Fibroblast of the aortic adventitia (primary cell): Measurements from ENCODE around the gene CENPN. TPM values are rescaled to one million over a fixed set of nuclear protein-coding genes. Genes with fewer than 3 reads are reported as not detected.
A peak's percentile ranks its signal among the peaks of the same experiment; 100 is the strongest.

Experiments
- DNase-seq: peaks from one replicate; pipeline ENCODE4 v3.0.0-alpha.2; 2010; ENCODE audit warnings: low read depth
- H3K4me3 ChIP-seq: 2 replicates; pipeline ENCODE4 v1.5.1; 2011; ENCODE audit warnings: low read depth, mild to moderate bottlenecking, control low read depth, low read length, moderate library complexity
- total RNA-seq: library from RNA; depleted of rRNA; stranded (reverse); fragments of >200 nt; gene quantifications from 2 replicates; pipeline ENCODE4 v1.2.3, GENCODE V29; 2012; ENCODE audit warnings: low replicate concordance
- TF ChIP-seq, protein P1 (sequence below): IDR thresholded peaks from 2 replicates; pipeline ENCODE4 v1.5.1; 2011; ENCODE audit warnings: mild to moderate bottlenecking, low read length, control low read depth, inconsistent platforms; ENCODE audit not compliant: insufficient read depth

CENPN gene
- total RNA-seq, 1 donor = 65.5 TPM

DNA sequence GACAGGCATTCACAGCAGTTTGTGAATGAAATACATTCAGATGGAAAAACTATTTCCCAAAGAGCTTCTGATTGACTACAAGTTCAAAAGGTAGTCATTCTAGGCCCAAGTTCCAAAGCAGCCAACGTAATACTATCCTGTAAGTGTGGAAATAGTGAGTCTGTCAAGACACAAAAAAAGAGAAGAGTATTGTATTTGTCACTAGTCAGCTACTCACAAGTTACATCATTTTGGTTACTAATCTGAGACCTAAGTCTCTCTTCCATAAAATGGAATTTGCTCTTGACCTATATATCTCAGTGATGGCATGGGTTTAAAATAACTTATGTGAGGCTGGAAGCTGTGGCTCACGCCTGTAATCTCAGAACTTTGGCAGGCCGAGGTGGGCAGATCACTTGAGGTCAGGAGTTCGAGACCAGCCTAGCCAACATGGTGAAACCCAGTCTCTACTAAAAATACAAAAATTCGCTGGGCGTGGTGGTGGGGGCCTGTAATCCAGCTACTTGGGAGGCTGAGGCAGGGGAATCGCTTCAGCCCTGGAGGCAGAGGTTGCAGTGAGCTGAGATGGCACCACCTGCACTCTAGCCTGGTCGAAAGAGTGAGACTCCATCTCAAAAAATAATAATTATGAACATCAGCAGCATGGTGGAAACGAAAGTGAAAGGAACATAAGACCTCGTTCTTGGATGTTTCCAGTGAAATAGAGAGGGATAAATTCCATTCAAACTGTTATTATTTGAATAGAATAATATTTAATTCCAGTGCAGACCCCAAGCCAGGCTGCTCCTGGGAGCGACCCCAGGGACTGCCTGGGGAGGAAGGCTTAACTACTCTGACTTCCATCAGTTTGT, 3.2 kb upstream of the CENPN start:
- peak; percentile 61 for DNase-seq
- peak overlapping the region; percentile 53 for H3K4me3 ChIP-seq
- TF ChIP-seq, protein P1, sequence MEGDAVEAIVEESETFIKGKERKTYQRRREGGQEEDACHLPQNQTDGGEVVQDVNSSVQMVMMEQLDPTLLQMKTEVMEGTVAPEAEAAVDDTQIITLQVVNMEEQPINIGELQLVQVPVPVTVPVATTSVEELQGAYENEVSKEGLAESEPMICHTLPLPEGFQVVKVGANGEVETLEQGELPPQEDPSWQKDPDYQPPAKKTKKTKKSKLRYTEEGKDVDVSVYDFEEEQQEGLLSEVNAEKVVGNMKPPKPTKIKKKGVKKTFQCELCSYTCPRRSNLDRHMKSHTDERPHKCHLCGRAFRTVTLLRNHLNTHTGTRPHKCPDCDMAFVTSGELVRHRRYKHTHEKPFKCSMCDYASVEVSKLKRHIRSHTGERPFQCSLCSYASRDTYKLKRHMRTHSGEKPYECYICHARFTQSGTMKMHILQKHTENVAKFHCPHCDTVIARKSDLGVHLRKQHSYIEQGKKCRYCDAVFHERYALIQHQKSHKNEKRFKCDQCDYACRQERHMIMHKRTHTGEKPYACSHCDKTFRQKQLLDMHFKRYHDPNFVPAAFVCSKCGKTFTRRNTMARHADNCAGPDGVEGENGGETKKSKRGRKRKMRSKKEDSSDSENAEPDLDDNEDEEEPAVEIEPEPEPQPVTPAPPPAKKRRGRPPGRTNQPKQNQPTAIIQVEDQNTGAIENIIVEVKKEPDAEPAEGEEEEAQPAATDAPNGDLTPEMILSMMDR = no peak

DNA sequence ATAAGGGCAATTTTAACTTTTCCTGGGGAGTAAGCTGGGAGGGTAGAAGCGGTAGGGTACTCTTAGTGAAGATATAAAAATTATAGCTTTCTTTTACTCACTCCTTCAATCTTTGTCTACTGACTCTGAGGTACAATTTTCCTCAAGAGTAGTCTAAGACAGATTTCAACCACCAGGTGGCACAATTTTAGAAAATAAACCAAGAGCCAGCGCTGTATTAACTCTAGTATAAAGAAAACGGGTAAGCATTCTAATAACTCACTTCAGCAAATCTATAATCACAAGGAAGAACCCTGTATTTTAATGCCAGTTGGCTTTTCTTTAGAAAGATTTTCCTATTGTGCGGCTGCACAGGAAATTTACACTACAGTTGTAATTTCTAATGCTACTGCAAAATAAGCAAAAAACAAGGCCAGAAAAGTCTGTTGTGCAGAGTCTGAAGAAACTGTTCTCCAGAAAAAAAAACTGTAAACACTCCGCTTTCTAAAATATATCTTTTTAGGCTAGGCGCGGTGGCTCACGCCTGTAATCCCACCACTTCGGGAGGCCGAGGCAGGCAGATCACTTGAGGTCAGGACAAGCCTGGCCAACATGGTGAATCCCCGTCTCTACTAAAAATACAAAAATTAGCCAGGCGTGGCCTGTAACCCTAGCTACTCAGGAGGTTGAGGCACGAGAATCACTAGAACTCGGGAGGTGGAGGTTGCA, 2.2 kb upstream of the CENPN start:
- peak; percentile 83 for DNase-seq
- peak overlapping the region; percentile 53 for H3K4me3 ChIP-seq
- TF ChIP-seq, protein P1 = peak; percentile 60

DNA sequence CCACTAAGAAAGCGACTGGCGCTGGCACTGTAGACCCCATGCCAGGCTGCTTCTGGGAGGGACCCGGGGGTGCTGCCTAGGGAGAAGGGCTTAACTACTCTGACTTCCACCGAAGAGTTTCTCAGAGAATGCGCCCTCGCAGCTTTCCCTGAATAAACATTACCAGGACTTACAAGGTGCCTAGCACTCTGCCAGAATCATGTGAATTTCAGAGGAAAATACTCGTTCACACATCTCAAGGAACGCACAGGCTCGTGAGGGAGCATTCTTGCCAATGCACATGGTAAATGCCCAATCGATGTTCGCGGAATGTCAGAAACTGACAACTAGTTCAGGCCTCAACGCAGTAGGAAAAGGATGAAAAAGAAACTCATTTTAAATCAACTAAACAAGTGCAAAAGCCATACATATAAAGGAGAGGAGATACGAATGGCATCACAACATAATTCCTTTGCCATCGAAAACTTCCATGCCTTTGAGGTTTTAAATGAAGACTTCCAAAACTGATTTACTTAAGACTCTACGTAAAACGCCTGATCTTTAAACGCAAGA, 1.3 kb upstream of the CENPN start:
- TF ChIP-seq, protein P1 = no peak
- H3K4me3 ChIP-seq = peak overlapping the region; percentile 77
- peak; percentile 39 for DNase-seq

DNA sequence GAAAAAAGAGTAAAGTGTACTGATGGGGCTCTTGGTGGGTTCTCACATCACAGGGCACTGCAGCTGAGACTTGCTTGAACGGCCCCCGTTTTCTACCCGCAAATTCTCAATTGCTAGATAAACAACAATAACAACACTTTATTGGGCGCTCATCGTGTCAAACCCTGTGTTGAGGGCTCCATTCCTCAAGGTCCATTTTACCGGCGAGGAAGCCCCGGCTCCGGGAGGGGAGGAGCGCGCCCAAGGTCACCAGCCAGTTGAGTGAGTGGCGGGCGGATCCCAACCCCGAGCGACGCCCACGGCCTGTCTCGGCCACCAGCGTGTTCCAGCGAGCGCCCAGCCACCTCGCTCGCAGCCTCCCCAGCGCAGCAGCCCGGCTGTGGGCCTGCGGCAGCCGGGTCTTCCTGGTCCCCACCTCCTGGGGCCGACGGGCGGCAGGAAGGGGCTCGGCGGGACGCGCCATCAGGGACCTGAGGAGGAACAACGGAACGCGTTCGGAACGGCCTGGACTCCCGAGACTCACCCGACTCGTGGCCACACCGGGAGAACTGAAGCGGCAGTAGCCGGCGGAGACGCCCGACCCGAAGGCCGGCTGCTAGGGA, 702 bp upstream of the CENPN start:
- TF ChIP-seq, protein P1 = no peak
- peak overlapping the region; percentile 77 for H3K4me3 ChIP-seq
- DNase-seq = peak; percentile 40

DNA sequence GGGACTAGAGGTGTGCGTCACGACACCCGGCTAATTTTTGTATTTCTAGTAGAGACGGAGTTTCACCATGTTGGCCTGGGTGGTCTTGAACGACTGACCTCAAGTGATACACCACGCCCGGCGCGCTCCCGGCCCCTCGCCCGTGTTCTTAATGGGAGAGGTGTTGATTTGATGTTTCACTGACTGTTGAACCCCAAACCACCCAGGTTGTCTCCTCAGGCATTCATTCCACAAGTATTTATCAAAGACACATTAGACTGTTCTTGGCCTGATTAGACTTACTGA, 1.4 kb downstream of the CENPN start:
- no peak for DNase-seq
- peak overlapping the region; percentile 77 for H3K4me3 ChIP-seq
- TF ChIP-seq, protein P1 = no peak

DNA sequence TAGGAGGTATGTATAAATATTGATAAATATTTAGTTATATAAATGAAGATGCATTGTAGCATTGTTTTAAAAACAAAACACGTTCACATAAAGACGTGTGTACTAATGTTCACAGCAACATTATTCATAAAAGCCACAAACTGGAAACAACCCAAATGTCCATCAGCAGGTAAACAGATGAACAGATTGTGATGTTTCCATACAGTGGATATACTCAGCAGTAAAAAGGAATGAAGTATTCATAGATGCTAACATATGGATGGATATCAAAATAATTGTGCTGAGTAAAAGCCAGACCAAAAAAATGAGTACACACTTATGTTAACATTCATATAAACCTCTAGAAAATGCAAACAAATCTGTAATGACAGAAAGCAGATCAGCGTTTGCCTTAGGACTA, 6.0 kb downstream of the CENPN start:
- no peak overlapping the region for H3K4me3 ChIP-seq
- TF ChIP-seq, protein P1 = no peak
- no peak for DNase-seq
